Measurements from ENCODE around the gene SLC39A11. TPM values are rescaled to one million over a fixed set of nuclear protein-coding genes. Genes with fewer than 3 reads are reported as not detected.

Gene SLC39A11
- total and polyA plus RNA-seq, 2 of the 13 experiments (the other 11 are each of a cell fraction or from before 2014, with no cell fraction given): 17.2 to 31.5 TPM

GRCh38 chr17:72955391-72956140, 136.9 kb downstream of the SLC39A11 start:
- Histone ChIP-seq H3K79me2 (ENCODE audit: insufficient read depth, low read length) (no peaks in the 10 kb centered on the region), H3K4me1 (ENCODE audit: insufficient read depth, low read length) (peaks cover 8% of the 10 kb centered on the region; the same call in 1 of the 2 replicates), H3K9ac (ENCODE audit: insufficient read depth, low read depth, low read length) (no peak overlapping the region), H3K36me3 (replicated peaks in 1 of 2; ENCODE audit: control insufficient read depth in 1 of 2, insufficient read depth in 2 of 2, low read length in 2 of 2) (no peaks in the 10 kb centered on the region), H4K20me1 (ENCODE audit: insufficient read depth, low read length) (no peaks in the 10 kb centered on the region; the same call in 1 of the 2 replicates), H3K27ac (ENCODE audit: extremely low read length, insufficient read depth, low read length) (no peak overlapping the region), H3K4me2 (ENCODE audit: low read depth, low read length) (no peak overlapping the region), H3K27me3 (ENCODE audit: control insufficient read depth in 1 of 2, insufficient read depth in 2 of 2, low read length in 2 of 2) (no peaks in the 10 kb centered on the region), H3K4me3 (replicated peaks in 1 of 3; ENCODE audit: insufficient read depth in 1 of 3, low read depth in 2 of 3, low read length in 3 of 3) (no peak overlapping the region), H2AFZ (ENCODE audit: low read length) (no peak overlapping the region), H3K9me3 (ENCODE audit: low read length) (no peaks in the 10 kb centered on the region)
- ChIA-PET CTCF (ENCODE audit: low intra/inter-chr PET ratio, low total read pairs) (no interaction called here), POLR2A (no interaction called here)
- ATAC-seq (no peak), DNase-seq (ENCODE audit: low spot score) (no peak), FAIRE-seq (no peak)
- in situ Hi-C loops (cut with HindIII; ENCODE audit: extremely low pct_ligation_motif_present, low pct_unique_long_range_greater_than_20kb): loop anchor here (25.0 kb wide), 1 partner anchor 432 kb away; no protein-coding TSS in a partner anchor
- WGBS (ENCODE audit: low lambda C conversion rate): 90% methylated on average over 20 of the region's 20 CpGs
- no TSS peak for BruUV-seq (replicated peaks)
- intact Hi-C loops (cut with micrococcal nuclease; ENCODE audit: unreplicated experiment): no loop called here
- TF ChIP-seq HOXA5 (CRISPR knock-in tag; IDR thresholded peaks at IDR 0.05) (no peak), TFDP2 (CRISPR knock-in tag; IDR thresholded peaks at IDR 0.05) (no peak), MYC (CRISPR knock-in tag; IDR thresholded peaks at IDR 0.05; ENCODE audit: borderline replicate concordance) (no peak), ZNF687 (CRISPR knock-in tag; IDR thresholded peaks at IDR 0.05) (no peak), TOE1 (CRISPR knock-in tag; IDR thresholded peaks at IDR 0.05) (no peak), MLLT10 (CRISPR knock-in tag; IDR thresholded peaks at IDR 0.05) (no peak), KLF6 (CRISPR knock-in tag; IDR thresholded peaks at IDR 0.05) (no peak), HOXA3 (CRISPR knock-in tag; IDR thresholded peaks at IDR 0.05) (no peak), SMYD3 (CRISPR knock-in tag; IDR thresholded peaks at IDR 0.05) (no peak), ZNF558 (CRISPR knock-in tag; IDR thresholded peaks at IDR 0.05; ENCODE audit: borderline replicate concordance) (no peak), ZNF770 (CRISPR knock-in tag; IDR thresholded peaks at IDR 0.05) (no peak), MZF1 (CRISPR knock-in tag; IDR thresholded peaks at IDR 0.05; ENCODE audit: borderline replicate concordance) (no peak), BCLAF1 (IDR thresholded peaks at IDR 0.05) (no peak), PHB2 (IDR thresholded peaks at IDR 0.05; ENCODE audit: partially characterized antibody) (no peak)

Data from HepG2 (cell line).